IMR-90 (cell line): ENCODE results near the gene TBC1D22A. TPM values are rescaled to one million over a fixed set of nuclear protein-coding genes. Genes with fewer than 3 reads are reported as not detected.

Experiments used
- ATAC-seq: fragments of 200-7000 bp; cut with Tn5 transposase; 2 replicates; pipeline ENCODE4 v1.9.1; 2020; ENCODE audit warnings: low read depth, mild to moderate bottlenecking, moderate library complexity
- BruUV-seq: library from RNA; stranded (reverse); fragments of 400-500 nt; replicated peaks from 2 replicates; lab custom pipeline; 2021; lab: Mats Ljungman, UMichigan
- CTCF ChIA-PET: fragments of 300-600 bp; formaldehyde crosslinking; extraction: SDS; loops from one replicate; lab custom pipeline; 2021; ENCODE audit warnings: antibody characterized with exemption; lab: Yijun Ruan, JAX
- POLR2A ChIA-PET: fragments of 300-600 bp; sonication (Branson Sonifier 250); formaldehyde crosslinking; loops from one replicate; lab custom pipeline; 2022; ENCODE audit warnings: antibody characterized with exemption; ENCODE audit not compliant: unreplicated experiment; lab: Charles Lee
- DNase-seq: peaks from one replicate; pipeline ENCODE4 v3.0.0; 2013
- H2AFZ ChIP-seq: replicated peaks from 2 replicates; pipeline ENCODE3; 2013; ENCODE audit warnings: low read length, mild to moderate bottlenecking; ENCODE audit not compliant: poor library complexity
- H2AK5ac ChIP-seq: 2 replicates; pipeline ENCODE4 v1.6.1; 2013; ENCODE audit warnings: low read depth, low read length, inconsistent platforms
- H2AK9ac ChIP-seq: replicated peaks from 2 replicates; pipeline ENCODE3; 2013; ENCODE audit warnings: mild to moderate bottlenecking, low read depth, low read length, moderate library complexity; ENCODE audit not compliant: poor library complexity
- H2BK120ac ChIP-seq: 2 replicates; pipeline ENCODE4 v1.6.1; 2013; ENCODE audit warnings: low read depth, low read length, inconsistent platforms
- H2BK15ac ChIP-seq: 3 replicates; pipeline ENCODE4 v1.6.1; 2013; ENCODE audit warnings: low read depth, low read length, inconsistent platforms
- H2BK20ac ChIP-seq: 2 replicates; pipeline ENCODE4 v1.6.1; 2013; ENCODE audit warnings: low read depth, mild to moderate bottlenecking, inconsistent platforms, low read length, moderate library complexity
- H2BK5ac ChIP-seq: 2 replicates; pipeline ENCODE4 v1.6.1; 2013; ENCODE audit warnings: mild to moderate bottlenecking, low read depth, low read length, inconsistent platforms; ENCODE audit not compliant: poor library complexity, severe bottlenecking
- H3K14ac ChIP-seq: replicated peaks from 2 replicates; pipeline ENCODE4 v1.6.1; 2013; ENCODE audit warnings: low read depth, low read length, inconsistent platforms
- H3K18ac ChIP-seq: 2 replicates; pipeline ENCODE4 v1.6.1; 2013; ENCODE audit warnings: low read depth, low read length, control low read depth
- H3K23ac ChIP-seq: 2 replicates; pipeline ENCODE4 v1.6.1; 2013; ENCODE audit warnings: low read depth, low read length, inconsistent platforms
- H3K27ac ChIP-seq: 2 replicates; pipeline ENCODE4 v1.5.1; 2013; ENCODE audit warnings: mild to moderate bottlenecking, control low read depth, low read length; ENCODE audit not compliant: insufficient read depth
- H3K27me3 ChIP-seq: 2 replicates; pipeline ENCODE4 v1.6.1; 2013; ENCODE audit warnings: low read length; ENCODE audit not compliant: control insufficient read depth, insufficient read depth
- H3K36me3 ChIP-seq: 2 replicates; pipeline ENCODE4 v1.6.1; 2013; ENCODE audit warnings: low read length, mixed read lengths; ENCODE audit not compliant: control insufficient read depth, insufficient read depth
- H3K4ac ChIP-seq: 2 replicates; pipeline ENCODE4 v1.6.1; 2013; ENCODE audit warnings: low read depth, low read length, inconsistent platforms
- H3K4me1 ChIP-seq: 2 replicates; pipeline ENCODE4 v1.6.1; 2013; ENCODE audit warnings: low read length, mixed read lengths; ENCODE audit not compliant: control insufficient read depth, insufficient read depth
- H3K4me2 ChIP-seq: 2 replicates; pipeline ENCODE4 v1.6.1; 2013; ENCODE audit warnings: low read depth, mild to moderate bottlenecking, control low read depth, low read length, moderate library complexity
- H3K4me3 ChIP-seq: 2 replicates; pipeline ENCODE4 v1.5.1; 2013; ENCODE audit warnings: low read depth, mild to moderate bottlenecking, control low read depth, low read length, moderate library complexity; ENCODE audit not compliant: insufficient read depth
- H3K56ac ChIP-seq: 2 replicates; pipeline ENCODE4 v1.6.1; 2013; ENCODE audit warnings: low read length, inconsistent platforms; ENCODE audit not compliant: insufficient read depth; ENCODE audit errors: extremely low read depth
- H3K79me1 ChIP-seq, 2 experiments: 2 replicates each; pipeline ENCODE4 v1.6.1; 2013; ENCODE audit warnings: low read length in 2 of 2, inconsistent platforms in 1 of 2, low read depth in 1 of 2
- H3K9ac ChIP-seq: 2 replicates; pipeline ENCODE4 v1.6.1; 2013; ENCODE audit warnings: low read depth, low read length, control low read depth
- H3K9me1 ChIP-seq: 2 replicates; pipeline ENCODE4 v1.6.1; 2013; ENCODE audit warnings: low read length, inconsistent platforms; ENCODE audit not compliant: insufficient read depth
- H3K9me3 ChIP-seq: 2 replicates; pipeline ENCODE4 v1.6.1; 2013; ENCODE audit warnings: low read length; ENCODE audit not compliant: control insufficient read depth, insufficient read depth
- H4K20me1 ChIP-seq: 2 replicates; pipeline ENCODE4 v1.6.1; 2013; ENCODE audit warnings: low read length, inconsistent platforms; ENCODE audit not compliant: insufficient read depth
- H4K5ac ChIP-seq: 2 replicates; pipeline ENCODE4 v1.6.1; 2013; ENCODE audit warnings: mild to moderate bottlenecking, low read depth, low read length, control low read depth
- H4K8ac ChIP-seq, 2 experiments: 2 replicates each; pipeline ENCODE4 v1.6.1; 2013; ENCODE audit warnings: low read depth in 2 of 2, low read length in 2 of 2, control low read depth in 1 of 2, inconsistent platforms in 1 of 2
- H4K91ac ChIP-seq: 2 replicates; pipeline ENCODE4 v1.6.1; 2013; ENCODE audit warnings: low read depth, low read length, inconsistent platforms; ENCODE audit not compliant: insufficient read depth
- CHD1 ChIP-seq: IDR thresholded peaks from 2 replicates; pipeline ENCODE4 v1.6.1; 2012; ENCODE audit warnings: low read depth, low read length, improper control_type of control experiment
- POLR2A ChIP-seq: IDR thresholded peaks from 2 replicates; pipeline ENCODE4 v1.6.1; 2012; ENCODE audit warnings: mild to moderate bottlenecking, low read depth, low read length
- RAD21 ChIP-seq: IDR thresholded peaks from 2 replicates; pipeline ENCODE4 v1.6.1; 2012; ENCODE audit warnings: low read length, improper control_type of control experiment
- RCOR1 ChIP-seq: IDR thresholded peaks from 2 replicates; pipeline ENCODE4 v1.6.1; 2012; ENCODE audit warnings: mild to moderate bottlenecking, low read length, improper control_type of control experiment; ENCODE audit not compliant: insufficient replicate concordance
- RFX5 ChIP-seq: IDR thresholded peaks from 2 replicates; pipeline ENCODE4 v1.8.0; 2012; ENCODE audit warnings: low read depth, mild to moderate bottlenecking, low read length, moderate library complexity
- WGBS, 2 experiments: methylation state at CpG; one replicate each; pipeline versions ENCODE4 v1.1.5 to v1.1.7; 2013; ENCODE audit warnings: missing lambda C conversion rate in 2 of 2; ENCODE audit not compliant: insufficient read length in 1 of 2; ENCODE audit errors: extremely low coverage in 2 of 2; 5-methylcytosine and 5-hydroxymethylcytosine counted together
- dilution Hi-C: fragments of 300-500 bp; cut with HindIII; formaldehyde crosslinking; loops from one replicate; pipeline ENCODE4 v1.14.3; 2018; ENCODE audit warnings: low sequenced_read_pairs; ENCODE audit not compliant: unreplicated experiment
- in situ Hi-C: fragments of 300-500 bp; cut with MboI; formaldehyde crosslinking; loops from 3 replicates; pipeline ENCODE4 v1.14.3; 2019; ENCODE audit warnings: low sequenced_read_pairs, inconsistent platforms, mixed read lengths
- intact Hi-C: fragments of 100-400 bp; cut with micrococcal nuclease; formaldehyde crosslinking; loops from 2 replicates; pipeline ENCODE4 v1.10.0; 2022
- polyA plus RNA-seq, 3 experiments: library from polyadenylated mRNA; depleted of rRNA; stranded (reverse); fragments of >200 nt; gene quantifications; 2 replicates each; pipeline ENCODE4 v1.2.3, GENCODE V29; 2012; ENCODE audit warnings: low replicate concordance in 1 of 3
- total RNA-seq: library from RNA; depleted of rRNA; stranded (reverse); fragments of >200 nt; gene quantifications from 2 replicates; pipeline ENCODE4 v1.2.3, GENCODE V29; 2012

Gene TBC1D22A
- total and polyA plus RNA-seq, 2 of the 4 experiments (the other 2 are of a cell fraction): 9.0 to 16.7 TPM

DNA sequence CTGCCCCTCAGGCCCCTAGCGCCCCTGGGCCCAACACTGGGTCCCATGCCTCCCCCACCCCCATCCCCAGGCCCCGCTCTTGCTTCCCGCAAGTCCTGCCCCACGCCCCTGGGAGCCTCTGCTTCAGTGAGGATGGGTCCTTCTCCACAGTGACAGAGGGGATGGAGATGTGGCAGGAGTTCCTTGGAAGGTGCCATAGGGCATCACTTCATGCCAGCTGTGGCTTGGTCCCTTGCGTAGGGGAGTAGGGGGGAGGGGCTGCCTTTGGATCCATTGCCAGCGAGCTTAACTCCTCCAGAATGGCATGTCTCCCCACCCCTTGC is 9.5 kb upstream of the TBC1D22A start (continued):
- TF ChIP-seq RFX5 (no peak), RAD21 (no peak), RCOR1 (no peak)

DNA sequence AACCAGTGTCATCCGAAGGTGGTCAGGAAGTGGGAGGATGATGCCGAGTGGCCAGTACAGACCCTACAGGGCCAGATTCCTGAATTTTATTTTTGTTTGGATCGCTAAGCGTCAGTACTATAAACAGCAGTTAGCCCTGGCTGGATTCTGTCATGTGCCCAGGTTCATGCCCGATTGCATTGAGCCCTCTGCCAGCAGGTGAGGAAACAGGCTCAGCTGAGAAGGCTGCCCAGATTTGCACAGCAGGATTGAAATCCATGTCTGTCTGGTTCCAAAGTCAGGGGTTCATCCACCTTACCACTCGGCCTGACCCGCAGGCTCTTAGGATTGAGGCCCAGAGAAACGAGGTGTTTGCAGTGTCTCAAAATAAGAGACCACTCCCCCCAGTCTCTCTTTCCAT is 9.1 kb upstream of the TBC1D22A start:
- intact Hi-C loops: no loop called here
- Histone ChIP-seq H2BK20ac (peak overlapping the region; percentile 79), H2AK5ac (peak overlapping the region; percentile 99), H3K18ac (peak overlapping the region; percentile 76), H2BK120ac (peak overlapping the region; percentile 93), H3K79me1 (peaks cover 0 to 11% of the 10 kb centered on the region in 2 experiments; a peak in 1 of 4 replicates), H3K4me2 (no peak overlapping the region), H2AFZ (peak overlapping the region; percentile 85), H2BK5ac (peak overlapping the region; percentile 93), H3K4me3 (no peak overlapping the region), H2AK9ac (peak overlapping the region; percentile 98), H4K8ac (peak overlapping the region; percentile 96 to 99), H4K20me1 (no peaks in the 10 kb centered on the region), H3K9me1 (peaks cover 32% of the 10 kb centered on the region), H3K4ac (peak overlapping the region; percentile 92), H4K5ac (peak overlapping the region; percentile 77), H3K9ac (peak overlapping the region; percentile 39), H2BK15ac (peak overlapping the region; percentile 63), H3K4me1 (peaks cover 34% of the 10 kb centered on the region), H4K91ac (peak overlapping the region; percentile 100), H3K56ac (peak overlapping the region; percentile 81), H3K23ac (peak overlapping the region; percentile 91), H3K27me3 (no peaks in the 10 kb centered on the region), H3K9me3 (no peaks in the 10 kb centered on the region), H3K14ac (peak overlapping the region; percentile 88), H3K36me3 (no peaks in the 10 kb centered on the region), H3K27ac (peak overlapping the region; percentile 80)
- WGBS, 2 experiments: 97% methylated on average over 4 of the region's 8 CpGs; no CpG with 5 or more reads in 1 of the 2 experiments
- POLR2A ChIA-PET: interaction anchor here (2.0 kb wide), 1 partner anchor 9 kb away, joined by 9 read pairs; the partner anchor contains the start of gene TBC1D22A
- no peak for ATAC-seq
- TF ChIP-seq POLR2A: peak; percentile 1; the same call in 1 of the 2 replicates
- TF ChIP-seq CHD1: no peak
- no peak for DNase-seq
- in situ Hi-C loops: no loop called here
- BruUV-seq: no TSS peak
- dilution Hi-C loops: no loop called here
- CTCF ChIA-PET: no interaction called here
